ENCODE data around the gene ERG. TPM values are rescaled to one million over a fixed set of nuclear protein-coding genes. Genes with fewer than 3 reads are reported as not detected.

The ERG gene
- total and polyA plus RNA-seq, 11 donors: 5.9 to 37.9 (median 15.4) TPM

DNA sequence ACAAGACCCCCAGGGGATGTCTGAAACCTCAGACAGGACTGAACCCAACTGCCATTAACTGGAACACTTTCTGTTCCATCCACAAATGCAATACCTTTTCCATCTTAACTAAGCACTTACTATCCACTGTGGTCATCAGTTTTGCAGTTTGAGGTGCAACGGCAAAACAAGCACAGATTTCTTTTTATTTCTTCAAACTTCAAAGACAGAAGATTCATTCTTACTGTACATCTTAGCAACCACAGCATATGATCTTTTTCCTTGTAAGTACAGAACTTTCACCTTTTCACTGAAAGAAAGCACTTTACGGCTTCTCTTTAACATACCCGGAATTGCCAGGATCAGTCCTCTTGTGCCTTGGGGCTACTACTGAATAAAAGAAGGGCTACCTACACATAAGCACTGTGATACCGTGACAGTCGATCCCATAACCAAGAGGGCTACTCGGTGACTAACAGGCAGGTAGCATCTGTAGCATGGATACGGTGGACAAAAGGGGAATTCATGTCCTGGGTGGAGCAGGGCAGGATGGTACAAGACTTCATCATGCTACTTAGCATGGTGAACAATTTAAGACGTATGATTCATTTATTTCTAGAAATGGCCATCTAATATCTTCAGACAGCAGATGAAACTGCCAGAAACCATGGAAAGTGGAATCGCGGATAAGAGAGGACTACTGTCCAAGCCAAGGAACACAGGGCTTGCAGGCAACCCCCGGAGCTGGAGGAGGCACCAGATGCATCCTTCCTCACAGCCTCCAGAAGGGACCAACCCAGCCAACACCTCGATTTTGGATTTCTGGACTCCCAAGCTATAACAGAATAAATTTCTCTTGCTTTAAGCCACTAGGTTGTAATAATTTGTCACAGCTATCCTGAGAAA, 18.4 kb downstream of the ERG start:
- intact Hi-C loops (cut with DNase I): no loop called here
- H3K4me1 ChIP-seq: peaks cover 0 to 65% (median 33%) of the 10 kb centered on the region in 12 donors
- peak overlapping the region in 3 of 12 donors; percentile 11 to 46 (median 22) for H3K27ac ChIP-seq
- no peak overlapping the region for H3K4me3 ChIP-seq
- TF ChIP-seq, protein P1, sequence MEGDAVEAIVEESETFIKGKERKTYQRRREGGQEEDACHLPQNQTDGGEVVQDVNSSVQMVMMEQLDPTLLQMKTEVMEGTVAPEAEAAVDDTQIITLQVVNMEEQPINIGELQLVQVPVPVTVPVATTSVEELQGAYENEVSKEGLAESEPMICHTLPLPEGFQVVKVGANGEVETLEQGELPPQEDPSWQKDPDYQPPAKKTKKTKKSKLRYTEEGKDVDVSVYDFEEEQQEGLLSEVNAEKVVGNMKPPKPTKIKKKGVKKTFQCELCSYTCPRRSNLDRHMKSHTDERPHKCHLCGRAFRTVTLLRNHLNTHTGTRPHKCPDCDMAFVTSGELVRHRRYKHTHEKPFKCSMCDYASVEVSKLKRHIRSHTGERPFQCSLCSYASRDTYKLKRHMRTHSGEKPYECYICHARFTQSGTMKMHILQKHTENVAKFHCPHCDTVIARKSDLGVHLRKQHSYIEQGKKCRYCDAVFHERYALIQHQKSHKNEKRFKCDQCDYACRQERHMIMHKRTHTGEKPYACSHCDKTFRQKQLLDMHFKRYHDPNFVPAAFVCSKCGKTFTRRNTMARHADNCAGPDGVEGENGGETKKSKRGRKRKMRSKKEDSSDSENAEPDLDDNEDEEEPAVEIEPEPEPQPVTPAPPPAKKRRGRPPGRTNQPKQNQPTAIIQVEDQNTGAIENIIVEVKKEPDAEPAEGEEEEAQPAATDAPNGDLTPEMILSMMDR (IDR thresholded peaks at IDR 0.05): no peak
- TF ChIP-seq POLR2A (IDR thresholded peaks at IDR 0.05): no peak
- H3K27me3 ChIP-seq: no peaks in the 10 kb centered on the region
- no peaks in the 10 kb centered on the region for H3K9me3 ChIP-seq
- no peak for DNase-seq
- ATAC-seq: no peak
- no peaks in the 10 kb centered on the region for H3K36me3 ChIP-seq
- 69 to 75% (median 73%) methylated on average over 12 of the region's 12 CpGs for WGBS, 4 donors

- DNase-seq (no peak), ATAC-seq (no peak)
- Histone ChIP-seq H3K4me1 (peaks cover 0 to 75% (median 37%) of the 10 kb centered on the region in 12 donors), H3K36me3 (no peaks in the 10 kb centered on the region), H3K9me3 (no peaks in the 10 kb centered on the region), H3K4me3 (no peak overlapping the region), H3K27ac (peak overlapping the region in 1 of 12 donors; percentile 24), H3K27me3 (no peaks in the 10 kb centered on the region)
- 40 to 66% (median 57%) methylated on average over 4 of the region's 4 CpGs for WGBS, 4 donors
- TF ChIP-seq, protein P1 (IDR thresholded peaks at IDR 0.05): no peak
- TF ChIP-seq POLR2A (IDR thresholded peaks at IDR 0.05): no peak
- intact Hi-C loops (cut with DNase I): no loop called here
Observed at GRCh38 chr21:38478782-38479181, 19.5 kb downstream of the ERG start.

DNA sequence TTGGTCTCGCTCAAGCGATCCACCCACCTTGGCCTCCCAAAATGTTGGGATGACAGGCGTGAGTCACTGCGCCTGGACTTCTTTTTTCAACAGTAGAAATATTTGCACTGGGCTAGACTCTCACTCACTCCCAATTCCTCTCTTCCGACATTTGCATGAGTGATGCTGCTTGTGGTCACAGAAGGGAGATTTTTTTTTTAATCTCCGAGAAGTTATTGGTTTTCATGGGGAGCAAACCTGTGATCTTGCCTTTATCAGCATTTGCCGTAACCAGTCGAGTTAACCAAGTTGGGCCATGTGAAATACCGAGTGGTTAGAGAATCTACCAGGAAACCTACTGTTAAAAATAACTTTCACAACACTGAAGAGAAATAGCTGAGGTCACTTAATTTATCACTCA, 21.1 kb downstream of the ERG start:
- Histone ChIP-seq H3K36me3 (no peaks in the 10 kb centered on the region), H3K27me3 (no peaks in the 10 kb centered on the region), H3K27ac (peak overlapping the region in 8 of 12 donors; percentile 11 to 67 (median 31)), H3K9me3 (no peaks in the 10 kb centered on the region), H3K4me1 (peaks cover 0 to 89% (median 44%) of the 10 kb centered on the region in 12 donors), H3K4me3 (no peak overlapping the region)
- DNase-seq (no peak), ATAC-seq (peak in 2 of 4 donors; percentile 27 to 36)
- intact Hi-C loops (cut with DNase I): no loop called here
- WGBS, 4 donors: 62 to 75% (median 69%) methylated on average over 9 of the region's 9 CpGs
- no peak for TF ChIP-seq POLR2A (IDR thresholded peaks at IDR 0.05)
- TF ChIP-seq, protein P1 (IDR thresholded peaks at IDR 0.05): no peak

DNA sequence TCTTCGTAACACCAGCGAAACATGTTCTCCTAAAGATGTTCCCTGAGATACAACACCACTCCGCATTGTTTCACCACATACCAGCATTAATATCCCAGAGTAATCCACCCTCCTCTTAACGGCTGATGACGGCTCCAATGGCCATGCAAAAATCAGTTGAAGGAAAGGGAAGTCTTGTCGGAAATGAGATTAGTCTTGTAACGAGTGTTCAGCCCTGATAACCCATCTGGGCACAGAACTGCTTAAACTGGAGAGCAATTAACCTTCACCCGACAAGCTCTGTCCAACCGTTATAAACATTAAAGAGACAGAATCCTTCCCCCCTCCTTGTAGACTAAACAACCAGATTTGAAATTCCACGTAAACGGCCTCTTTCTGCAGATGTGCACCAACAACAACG, 21.9 kb downstream of the ERG start:
- intact Hi-C loops (cut with DNase I): no loop called here
- H3K4me1 ChIP-seq: peaks cover 0 to 90% (median 47%) of the 10 kb centered on the region in 12 donors

More for the DNA sequence above, 21.9 kb downstream of the ERG start:
- Histone ChIP-seq H3K36me3 (no peaks in the 10 kb centered on the region), H3K27ac (peak overlapping the region; percentile 7 to 82 (median 71)), H3K9me3 (no peaks in the 10 kb centered on the region), H3K27me3 (no peaks in the 10 kb centered on the region), H3K4me3 (no peak overlapping the region)
- peak; percentile 65 to 84 (median 74) for ATAC-seq
- 28 to 43% (median 38%) methylated on average over 12 of the region's 12 CpGs for WGBS, 4 donors
- TF ChIP-seq POLR2A (IDR thresholded peaks at IDR 0.05): no peak
- TF ChIP-seq, protein P1 (IDR thresholded peaks at IDR 0.05): no peak
- DNase-seq: peak in 3 of 5 donors; percentile 37 to 56 (median 46)

Data from heart left ventricle (tissue), 16 donors.